ENCODE measurements around the gene KPRP.

GRCh38 chr1:152737997-152738396 lies 19.8 kb upstream of the KPRP start:
- TF ChIP-seq POLR2A (IDR thresholded peaks at IDR 0.05; ENCODE audit: low read length) (no peak), CTCF (IDR thresholded peaks at IDR 0.05) (no peak), REST (IDR thresholded peaks at IDR 0.05) (no peak), NPAS2 (CRISPR knock-in tag; IDR thresholded peaks at IDR 0.05; ENCODE audit: borderline replicate concordance) (no peak), EP300 (IDR thresholded peaks at IDR 0.05) (no peak), CHD4 (IDR thresholded peaks at IDR 0.05; ENCODE audit: borderline replicate concordance) (no peak)

All from A549 (cell line).